GM21447 (cell line): ENCODE measurements around the gene CECR2.
"Not testable (repeated sequence)": the region's sequence is repeated elsewhere in the genome, so short reads cannot be mapped to it uniquely, and the experiment has no call there.

Source experiments
- ATAC-seq: cut with Tn5 transposase; IDR thresholded peaks from one replicate; pipeline ENCODE4 v1.9.1; 2021; ENCODE audit not compliant: unreplicated experiment

CECR2 gene

GRCh38 chr22:17493419-17493981, 124.2 kb downstream of the CECR2 start:
- ATAC-seq = no peak

- ATAC-seq = no peak
Measured at GRCh38 chr22:17496841-17497240, 127.6 kb downstream of the CECR2 start.

GRCh38 chr22:17501679-17502285, 132.5 kb downstream of the CECR2 start:
- no peak for ATAC-seq

GRCh38 chr22:17508110-17508509, 138.8 kb downstream of the CECR2 start:
- no peak for ATAC-seq

- no peak for ATAC-seq
Measured at GRCh38 chr22:17512960-17513359, 143.7 kb downstream of the CECR2 start.

- no peak for ATAC-seq
Measured at GRCh38 chr22:17513612-17514011, 144.4 kb downstream of the CECR2 start.

GRCh38 chr22:17514084-17514483, 144.8 kb downstream of the CECR2 start:
- ATAC-seq = no peak

- ATAC-seq = no peak
Measured at GRCh38 chr22:17518406-17518805, 149.1 kb downstream of the CECR2 start.

GRCh38 chr22:17521971-17522370, 152.7 kb downstream of the CECR2 start:
- ATAC-seq = not testable (repeated sequence)

- no peak for ATAC-seq
Measured at GRCh38 chr22:17523925-17524324, 154.7 kb downstream of the CECR2 start.

- no peak for ATAC-seq
Measured at GRCh38 chr22:17536269-17536668, 167.0 kb downstream of the CECR2 start.

- ATAC-seq = no peak
Measured at GRCh38 chr22:17537155-17537554, 167.9 kb downstream of the CECR2 start.

GRCh38 chr22:17540481-17540880, 171.2 kb downstream of the CECR2 start:
- ATAC-seq = no peak

- no peak for ATAC-seq
Measured at GRCh38 chr22:17541476-17541875, 172.2 kb downstream of the CECR2 start.

- ATAC-seq = no peak
Measured at GRCh38 chr22:17542452-17542851, 173.2 kb downstream of the CECR2 start.

- ATAC-seq = no peak
Measured at GRCh38 chr22:17548010-17548755, 178.9 kb downstream of the CECR2 start.

- ATAC-seq = no peak
Measured at GRCh38 chr22:17548756-17549035, 179.4 kb downstream of the CECR2 start.

- no peak for ATAC-seq
Measured at GRCh38 chr22:17549183-17549582, 179.9 kb downstream of the CECR2 start.

- ATAC-seq = no peak
Measured at GRCh38 chr22:17549655-17550054, 180.4 kb downstream of the CECR2 start.

GRCh38 chr22:17552737-17553136, 183.5 kb downstream of the CECR2 start:
- no peak for ATAC-seq

- no peak for ATAC-seq
Measured at GRCh38 chr22:17554814-17555213, 185.6 kb downstream of the CECR2 start.

GRCh38 chr22:17559188-17559587, 189.9 kb downstream of the CECR2 start:
- ATAC-seq = no peak
